HepG2 (cell line): ENCODE data around the gene SRF. TPM values are rescaled to one million over a fixed set of nuclear protein-coding genes. Genes with fewer than 3 reads are reported as not detected.

Experiments used
- FLYWCH1 ChIP-seq: sonication (generic); formaldehyde crosslinking; IDR thresholded peaks from 2 replicates; pipeline ENCODE4 v1.8.1; 2023; ENCODE audit warnings: mild to moderate bottlenecking, missing genetic modification reagents
- FOXC1 ChIP-seq: sonication (generic); formaldehyde crosslinking; IDR thresholded peaks from 2 replicates; pipeline ENCODE4 v1.8.0; 2022; ENCODE audit warnings: mild to moderate bottlenecking, missing genetic modification reagents, borderline replicate concordance
- GABPB1 ChIP-seq: IDR thresholded peaks from 2 replicates; pipeline ENCODE4 v1.6.1; 2016; ENCODE audit warnings: mild to moderate bottlenecking, missing genetic modification reagents, moderate library complexity, missing compliant biosample characterization
- GATA4 ChIP-seq: sonication (generic); IDR thresholded peaks from 2 replicates; pipeline ENCODE4 v1.6.1; 2016; ENCODE audit warnings: antibody characterized with exemption, low read depth, borderline replicate concordance
- PAWR ChIP-seq: sonication (generic); formaldehyde crosslinking; IDR thresholded peaks from 2 replicates; pipeline ENCODE4 v1.4.0; 2020; ENCODE audit warnings: missing genetic modification reagents, mild to moderate bottlenecking, borderline replicate concordance
- SIX1 ChIP-seq: sonication (generic); formaldehyde crosslinking; IDR thresholded peaks from 2 replicates; pipeline ENCODE4 v1.4.0; 2020; ENCODE audit warnings: missing genetic modification reagents, borderline replicate concordance
- SRSF9 ChIP-seq: fragments of 200-400 bp; formaldehyde crosslinking; IDR thresholded peaks from 2 replicates; pipeline ENCODE4 v1.6.1; 2018; ENCODE audit warnings: borderline replicate concordance, mild to moderate bottlenecking, low read depth, low read length; ENCODE audit not compliant: insufficient read depth, poor library complexity, severe bottlenecking
- ZNF318 ChIP-seq: sonication (generic); formaldehyde crosslinking; IDR thresholded peaks from 2 replicates; pipeline ENCODE4 v1.4.0; 2020; ENCODE audit warnings: mild to moderate bottlenecking, missing genetic modification reagents
- ZNF550 ChIP-seq: sonication (generic); formaldehyde crosslinking; IDR thresholded peaks from 2 replicates; pipeline ENCODE4 v1.4.0; 2020; ENCODE audit warnings: mild to moderate bottlenecking, missing genetic modification reagents, borderline replicate concordance
- ZNF557 ChIP-seq: sonication (generic); formaldehyde crosslinking; IDR thresholded peaks from 2 replicates; pipeline ENCODE4 v1.4.0; 2020; ENCODE audit warnings: missing genetic modification reagents
- ZNF615 ChIP-seq: sonication (generic); formaldehyde crosslinking; IDR thresholded peaks from 2 replicates; pipeline ENCODE4 v1.5.0; 2020; ENCODE audit warnings: mild to moderate bottlenecking, missing genetic modification reagents, borderline replicate concordance
- ZNF678 ChIP-seq: sonication (generic); formaldehyde crosslinking; IDR thresholded peaks from 2 replicates; pipeline ENCODE4 v1.4.0; 2020; ENCODE audit warnings: mild to moderate bottlenecking, missing genetic modification reagents
- ZNF772 ChIP-seq: sonication (generic); formaldehyde crosslinking; IDR thresholded peaks from 2 replicates; pipeline ENCODE4 v1.5.0; 2020; ENCODE audit warnings: mild to moderate bottlenecking, missing genetic modification reagents
- polyA plus RNA-seq, 8 experiments: library from polyadenylated mRNA; depleted of rRNA in 3 of 8; stranded (reverse) in 7 of 8; unstranded in 1 of 8; fragments of >200 nt; fragmentation: Illumina TruSeq in 4 of 8; extraction: Trizol in 4 of 8; gene quantifications; 2 replicates each; pipeline versions ENCODE4 v1.2.1 to v1.2.3, GENCODE V29; 2011 to 2016; ENCODE audit warnings: low read depth in 4 of 8, missing spikeins in 1 of 8, mixed read lengths in 1 of 8; ENCODE audit not compliant: insufficient read depth in 1 of 8
- total RNA-seq, 5 experiments: library from RNA; depleted of rRNA; stranded (reverse); fragments of >200 nt; fragmentation: Illumina TruSeq; extraction: Trizol; gene quantifications; 2 replicates each; pipeline ENCODE4 v1.2.3, GENCODE V29; 2016; ENCODE audit warnings: low read depth in 1 of 5
- TF ChIP-seq, protein P1 (sequence below): sonication (generic); formaldehyde crosslinking; IDR thresholded peaks from 2 replicates; pipeline ENCODE4 v1.8.1; 2023; ENCODE audit warnings: mild to moderate bottlenecking, moderate library complexity, missing genetic modification reagents
- TF ChIP-seq, protein P2 (sequence below): sonication (generic); formaldehyde crosslinking; IDR thresholded peaks from 2 replicates; pipeline ENCODE4 v1.5.0; 2020; ENCODE audit warnings: mild to moderate bottlenecking, missing genetic modification reagents
- TF ChIP-seq, protein P3 (sequence below): sonication (generic); formaldehyde crosslinking; IDR thresholded peaks from 2 replicates; pipeline ENCODE4 v1.4.0; 2020; ENCODE audit warnings: mild to moderate bottlenecking, low read depth, missing genetic modification reagents

Gene SRF
- total and polyA plus RNA-seq, 2 of the 13 experiments (the other 11 are each of a cell fraction or from before 2014, with no cell fraction given), result 25.5 to 44.1 TPM

DNA sequence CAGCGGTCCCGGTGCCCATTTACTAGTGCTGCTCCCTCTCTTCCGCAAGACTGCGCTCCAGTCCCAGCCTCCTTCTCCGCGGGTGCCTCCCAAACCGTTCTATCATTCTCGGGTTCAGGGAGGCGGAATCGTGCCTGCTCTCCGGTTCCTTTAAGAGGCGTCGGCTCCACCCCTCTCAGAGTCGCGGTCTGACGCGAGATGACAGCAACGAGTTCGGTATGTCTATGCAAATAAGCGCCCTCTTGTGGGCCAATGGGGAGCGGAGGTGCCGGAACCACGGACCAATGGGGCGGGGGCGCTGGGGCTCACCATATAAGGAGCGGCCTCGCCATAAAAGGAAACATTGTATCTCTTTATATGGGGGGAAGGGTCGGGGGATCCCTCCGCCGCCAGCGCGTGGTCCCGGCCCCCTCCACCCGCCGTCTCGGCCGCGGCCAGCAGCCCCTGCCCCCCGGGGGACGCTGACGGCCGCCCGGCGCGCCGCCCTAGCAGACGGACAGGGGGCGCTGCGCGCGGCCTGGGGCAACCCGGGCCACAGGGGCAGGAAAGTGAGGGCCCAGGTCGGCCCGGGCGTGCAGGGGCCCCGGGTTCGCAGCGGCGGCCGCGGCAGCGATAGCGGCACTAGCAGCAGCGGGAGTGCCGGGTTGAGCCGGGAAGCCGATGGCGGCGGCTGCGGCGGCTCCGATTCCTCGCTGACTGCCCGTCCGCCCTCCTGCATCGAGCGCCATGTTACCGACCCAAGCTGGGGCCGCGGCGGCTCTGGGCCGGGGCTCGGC, at the start of gene SRF (continued):
- TF ChIP-seq, protein P1, sequence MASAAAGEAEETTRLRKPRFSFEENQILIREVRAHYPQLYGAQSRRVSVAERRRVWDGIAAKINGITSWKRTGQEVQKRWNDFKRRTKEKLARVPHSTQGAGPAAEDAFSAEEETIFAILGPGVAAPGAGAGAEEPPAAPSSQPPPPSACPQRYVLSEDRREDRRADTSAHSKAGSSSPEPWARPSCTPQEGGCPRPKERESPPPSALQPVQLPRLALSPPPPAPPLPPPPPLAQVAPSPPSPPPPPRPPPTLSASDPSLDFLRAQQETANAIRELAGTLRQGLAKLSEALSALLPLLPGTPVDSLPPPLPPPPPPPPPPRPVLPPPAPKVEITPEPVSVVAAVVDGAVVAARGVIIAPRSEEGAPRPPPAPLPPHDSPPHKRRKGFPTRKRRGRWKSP, result 0 out of 2 replicates have a peak, but pooled peaks have one; percentile 28
- no peak for TF ChIP-seq ZNF318 (CRISPR knock-in tag)
- TF ChIP-seq GABPB1 (CRISPR knock-in tag), result peak; percentile 55; the same call in 1 of the 2 replicates
- TF ChIP-seq SIX1 (CRISPR knock-in tag), result 0 out of 2 replicates have a peak, but pooled peaks have one; percentile 12
- TF ChIP-seq ZNF615 (CRISPR knock-in tag), result no peak
- TF ChIP-seq SRSF9, result no peak
- no peak; the same call in none of the 2 replicates for TF ChIP-seq ZNF678 (CRISPR knock-in tag)
- TF ChIP-seq, protein P2, sequence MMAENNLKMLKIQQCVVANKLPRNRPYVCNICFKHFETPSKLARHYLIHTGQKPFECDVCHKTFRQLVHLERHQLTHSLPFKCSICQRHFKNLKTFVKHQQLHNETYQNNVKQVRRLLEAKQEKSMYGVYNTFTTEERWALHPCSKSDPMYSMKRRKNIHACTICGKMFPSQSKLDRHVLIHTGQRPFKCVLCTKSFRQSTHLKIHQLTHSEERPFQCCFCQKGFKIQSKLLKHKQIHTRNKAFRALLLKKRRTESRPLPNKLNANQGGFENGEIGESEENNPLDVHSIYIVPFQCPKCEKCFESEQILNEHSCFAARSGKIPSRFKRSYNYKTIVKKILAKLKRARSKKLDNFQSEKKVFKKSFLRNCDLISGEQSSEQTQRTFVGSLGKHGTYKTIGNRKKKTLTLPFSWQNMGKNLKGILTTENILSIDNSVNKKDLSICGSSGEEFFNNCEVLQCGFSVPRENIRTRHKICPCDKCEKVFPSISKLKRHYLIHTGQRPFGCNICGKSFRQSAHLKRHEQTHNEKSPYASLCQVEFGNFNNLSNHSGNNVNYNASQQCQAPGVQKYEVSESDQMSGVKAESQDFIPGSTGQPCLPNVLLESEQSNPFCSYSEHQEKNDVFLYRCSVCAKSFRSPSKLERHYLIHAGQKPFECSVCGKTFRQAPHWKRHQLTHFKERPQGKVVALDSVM (CRISPR knock-in tag), result peak; percentile 93
- TF ChIP-seq FOXC1 (CRISPR knock-in tag), result no peak
- TF ChIP-seq FLYWCH1, result peak; percentile 92; the same call in 1 of the 2 replicates
- no peak for TF ChIP-seq PAWR
- TF ChIP-seq, protein P3, sequence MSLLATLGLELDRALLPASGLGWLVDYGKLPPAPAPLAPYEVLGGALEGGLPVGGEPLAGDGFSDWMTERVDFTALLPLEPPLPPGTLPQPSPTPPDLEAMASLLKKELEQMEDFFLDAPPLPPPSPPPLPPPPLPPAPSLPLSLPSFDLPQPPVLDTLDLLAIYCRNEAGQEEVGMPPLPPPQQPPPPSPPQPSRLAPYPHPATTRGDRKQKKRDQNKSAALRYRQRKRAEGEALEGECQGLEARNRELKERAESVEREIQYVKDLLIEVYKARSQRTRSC (CRISPR knock-in tag), result no peak
- TF ChIP-seq ZNF557 (CRISPR knock-in tag), result 0 out of 2 replicates have a peak, but pooled peaks have one; percentile 9
- TF ChIP-seq ZNF550, result no peak
- TF ChIP-seq GATA4, result no peak
- TF ChIP-seq ZNF772 (CRISPR knock-in tag), result peak; percentile 31; the same call in 1 of the 2 replicates
